HEK293 (cell line): ENCODE measurements around the gene EPS8.

Source experiments
- CTCF ChIA-PET: fragments of 350-600 bp; formaldehyde crosslinking; extraction: SDS; loops from one replicate; lab custom pipeline; 2021; ENCODE audit warnings: antibody characterized with exemption; lab: Yijun Ruan, JAX
- POLR2A ChIA-PET: fragments of 300-600 bp; formaldehyde crosslinking; extraction: SDS; loops from one replicate; lab custom pipeline; 2020; ENCODE audit warnings: antibody characterized with exemption, inconsistent platforms; lab: Yijun Ruan, JAX
- H3K27ac ChIP-seq: fragments of 200-500 bp; sonication (Bioruptor generic); 2 replicates; pipeline ENCODE4 v1.5.1; 2014; ENCODE audit warnings: low read depth, low read length, control low read depth, inconsistent platforms; ENCODE audit errors: extremely low read depth
- H3K36me3 ChIP-seq, 2 experiments: fragments of 200-500 bp in 1 of 2; sonication (Bioruptor generic) in 1 of 2; 1 replicate in 1 of 2; 2 replicates in 1 of 2; pipeline ENCODE4 v1.5.1; 2014 to 2017; ENCODE audit warnings: inconsistent platforms in 2 of 2, low read length in 2 of 2; ENCODE audit not compliant: control insufficient read depth in 2 of 2, insufficient read depth in 1 of 2
- H3K4me1 ChIP-seq: fragments of 200-500 bp; sonication (Bioruptor generic); 2 replicates; pipeline ENCODE4 v1.5.1; 2014; ENCODE audit warnings: mild to moderate bottlenecking, low read length, inconsistent platforms; ENCODE audit not compliant: control insufficient read depth, insufficient read depth
- H3K4me3 ChIP-seq: 2 replicates; pipeline ENCODE4 v1.5.1; 2011; ENCODE audit warnings: low read depth, mild to moderate bottlenecking, control low read depth, low read length, moderate library complexity
- H3K9me3 ChIP-seq: fragments of 200-500 bp; sonication (Bioruptor generic); 2 replicates; pipeline ENCODE4 v1.5.1; 2014; ENCODE audit warnings: low read depth, low read length, inconsistent platforms; ENCODE audit not compliant: control insufficient read depth, insufficient read depth
- BCL11A ChIP-seq: fragments of 450-650 bp; formaldehyde crosslinking; IDR thresholded peaks from 2 replicates; pipeline ENCODE4 v1.5.1; 2016; ENCODE audit warnings: low read depth, missing biosample characterization, missing genetic modification characterization
- CTCF ChIP-seq: fragments of 450-650 bp; formaldehyde crosslinking; IDR thresholded peaks from 2 replicates; pipeline ENCODE4 v1.5.1; 2016; ENCODE audit warnings: missing biosample characterization, missing genetic modification characterization
- HOXC10 ChIP-seq: sonication (generic); formaldehyde crosslinking; IDR thresholded peaks from 2 replicates; pipeline ENCODE4 v1.8.1; 2023; ENCODE audit warnings: mild to moderate bottlenecking, missing genetic modification reagents
- KLF8 ChIP-seq: fragments of 450-650 bp; formaldehyde crosslinking; IDR thresholded peaks from 2 replicates; pipeline ENCODE4 v1.5.1; 2016; ENCODE audit warnings: missing biosample characterization, missing genetic modification characterization
- KLF9 ChIP-seq: fragments of 450-650 bp; formaldehyde crosslinking; IDR thresholded peaks from 2 replicates; pipeline ENCODE4 v1.5.1; 2016; ENCODE audit warnings: missing biosample characterization, missing genetic modification characterization, low read depth
- PRDM2 ChIP-seq: fragments of 450-650 bp; formaldehyde crosslinking; IDR thresholded peaks from 2 replicates; pipeline ENCODE4 v1.5.1; 2016; ENCODE audit warnings: missing biosample characterization, missing genetic modification characterization, borderline replicate concordance
- RBAK ChIP-seq: fragments of 450-650 bp; formaldehyde crosslinking; IDR thresholded peaks from 2 replicates; pipeline ENCODE4 v1.5.1; 2016; ENCODE audit warnings: missing biosample characterization, missing genetic modification characterization
- ZBTB26 ChIP-seq: fragments of 450-650 bp; formaldehyde crosslinking; optimal IDR thresholded peaks from 2 replicates; pipeline ENCODE3; 2016; ENCODE audit warnings: missing biosample characterization, mild to moderate bottlenecking, missing genetic modification characterization
- ZBTB49 ChIP-seq: fragments of 450-650 bp; formaldehyde crosslinking; IDR thresholded peaks from 2 replicates; pipeline ENCODE4 v1.5.1; 2016; ENCODE audit warnings: missing biosample characterization, missing genetic modification characterization, low read depth
- ZFP3 ChIP-seq: fragments of 450-650 bp; formaldehyde crosslinking; IDR thresholded peaks from 2 replicates; pipeline ENCODE4 v1.5.1; 2016; ENCODE audit warnings: low read depth, missing biosample characterization, missing genetic modification characterization
- ZNF140 ChIP-seq: fragments of 450-650 bp; formaldehyde crosslinking; IDR thresholded peaks from 2 replicates; pipeline ENCODE4 v1.5.1; 2016; ENCODE audit warnings: missing biosample characterization, missing genetic modification characterization
- ZNF16 ChIP-seq: fragments of 450-650 bp; formaldehyde crosslinking; IDR thresholded peaks from 2 replicates; pipeline ENCODE4 v1.5.1; 2016; ENCODE audit warnings: low read depth, missing biosample characterization, missing genetic modification characterization
- ZNF214 ChIP-seq: fragments of 450-650 bp; formaldehyde crosslinking; IDR thresholded peaks from 2 replicates; pipeline ENCODE4 v1.5.1; 2017; ENCODE audit warnings: missing biosample characterization, mild to moderate bottlenecking, missing genetic modification characterization, borderline replicate concordance
- ZNF23 ChIP-seq: fragments of 450-650 bp; formaldehyde crosslinking; IDR thresholded peaks from 2 replicates; pipeline ENCODE4 v1.5.1; 2016; ENCODE audit warnings: missing biosample characterization, missing genetic modification characterization, borderline replicate concordance
- ZNF391 ChIP-seq: fragments of 450-650 bp; formaldehyde crosslinking; IDR thresholded peaks from 2 replicates; pipeline ENCODE4 v1.5.1; 2016; ENCODE audit warnings: low read depth, missing biosample characterization, missing genetic modification characterization, borderline replicate concordance
- ZNF404 ChIP-seq: fragments of 450-650 bp; formaldehyde crosslinking; IDR thresholded peaks from 2 replicates; pipeline ENCODE4 v1.5.1; 2017; ENCODE audit warnings: missing biosample characterization, missing genetic modification characterization
- ZNF416 ChIP-seq: fragments of 450-650 bp; formaldehyde crosslinking; IDR thresholded peaks from 2 replicates; pipeline ENCODE4 v1.5.1; 2016; ENCODE audit warnings: missing biosample characterization, missing genetic modification characterization
- ZNF692 ChIP-seq: fragments of 450-650 bp; formaldehyde crosslinking; IDR thresholded peaks from 2 replicates; pipeline ENCODE4 v1.5.1; 2016; ENCODE audit warnings: missing biosample characterization, missing genetic modification characterization
- ZNF701 ChIP-seq: fragments of 450-650 bp; formaldehyde crosslinking; IDR thresholded peaks from 2 replicates; pipeline ENCODE4 v1.5.1; 2016; ENCODE audit warnings: missing biosample characterization, missing genetic modification characterization
- ZNF704 ChIP-seq: fragments of 450-650 bp; formaldehyde crosslinking; IDR thresholded peaks from 2 replicates; pipeline ENCODE4 v1.5.1; 2016; ENCODE audit warnings: missing biosample characterization, missing genetic modification characterization

The EPS8 gene

GRCh38 chr12:15770581-15770980 is 18.6 kb downstream of the EPS8 start (continued):
- TF ChIP-seq RBAK (tag by site-specific recombination) (no peak), ZNF16 (tag by site-specific recombination) (no peak)

GRCh38 chr12:15770021-15770420 is 19.2 kb downstream of the EPS8 start:
- Histone ChIP-seq H3K27ac (no peak overlapping the region), H3K36me3 (no peaks in the 10 kb centered on the region; a peak in 1 of 3 replicates), H3K4me3 (no peak overlapping the region), H3K4me1 (peaks cover 5% of the 10 kb centered on the region; the same call in 1 of the 2 replicates), H3K9me3 (no peaks in the 10 kb centered on the region)
- ChIA-PET CTCF (interaction anchor here (0.6 kb wide), 2 partner anchors 21 to 23 kb away, joined by 3 to 4 read pairs; no protein-coding TSS in a partner anchor), POLR2A (no interaction called here)
- TF ChIP-seq ZFP3 (tag by site-specific recombination) (no peak), ZBTB49 (no peak), ZNF416 (tag by site-specific recombination) (no peak), ZNF404 (tag by site-specific recombination) (no peak), ZNF23 (no peak), ZNF701 (tag by site-specific recombination) (no peak), HOXC10 (CRISPR knock-in tag) (no peak), PRDM2 (no peak), KLF9 (tag by site-specific recombination) (no peak), ZNF16 (tag by site-specific recombination) (no peak), ZNF692 (tag by site-specific recombination) (no peak), ZNF214 (tag by site-specific recombination) (no peak), ZNF391 (tag by site-specific recombination) (no peak), ZBTB26 (tag by site-specific recombination) (no peak), ZNF704 (no peak), CTCF (tag by site-specific recombination) (no peak), ZNF140 (tag by site-specific recombination) (no peak), KLF8 (no peak), BCL11A (tag by site-specific recombination) (no peak)
